Ectodermal cell (in vitro differentiated cells): ENCODE measurements around the gene UTS2B. TPM values are rescaled to one million over a fixed set of nuclear protein-coding genes. Genes with fewer than 3 reads are reported as not detected.

Source experiments
- H3K27ac ChIP-seq: 2 replicates; pipeline ENCODE4 v1.7.0; 2013; ENCODE audit warnings: mild to moderate bottlenecking, low read depth, low read length; ENCODE audit not compliant: insufficient read depth, poor library complexity, severe bottlenecking
- H3K27me3 ChIP-seq: 2 replicates; pipeline ENCODE4 v1.7.0; 2013; ENCODE audit warnings: mild to moderate bottlenecking, low read length; ENCODE audit not compliant: insufficient read depth, control insufficient read depth, poor library complexity, severe bottlenecking
- H3K36me3 ChIP-seq: one replicate; pipeline ENCODE4 v1.7.0; 2013; ENCODE audit warnings: low read length; ENCODE audit not compliant: control insufficient read depth, insufficient read depth
- H3K4me1 ChIP-seq: one replicate; pipeline ENCODE4 v1.7.0; 2013; ENCODE audit warnings: low read length; ENCODE audit not compliant: control insufficient read depth, insufficient read depth
- H3K4me3 ChIP-seq: 2 replicates; pipeline ENCODE4 v1.7.0; 2013; ENCODE audit warnings: low read depth, low read length, control low read depth; ENCODE audit not compliant: insufficient read depth
- H3K9me3 ChIP-seq: 2 replicates; pipeline ENCODE4 v1.7.0; 2013; ENCODE audit warnings: mild to moderate bottlenecking, low read length, moderate library complexity; ENCODE audit not compliant: control insufficient read depth
- WGBS, 2 experiments: methylation state at CpG; one replicate each; pipeline ENCODE4 v1.1.7; 2013; ENCODE audit warnings: missing lambda C conversion rate in 2 of 2; 5-methylcytosine and 5-hydroxymethylcytosine counted together
- polyA plus RNA-seq, 4 experiments: library from polyadenylated mRNA; stranded (reverse); fragments of 50-300 nt; gene quantifications; one replicate each; pipeline ENCODE4 v1.2.3, GENCODE V29; 2013

Gene UTS2B
- polyA plus RNA-seq (2013, experiment 1 of 4) = not detected
- 0.50 TPM for polyA plus RNA-seq (2013, experiment 2 of 4)
- not detected for polyA plus RNA-seq (2013, experiment 3 of 4)
- not detected for polyA plus RNA-seq (2013, experiment 4 of 4)

GRCh38 chr3:191329654-191330529, at the start of gene UTS2B:
TSS of gene UTS2B (minus strand) at chr3:191330526. CDS start at chr3:191282189, 48,337 bp downstream.
- WGBS, 2 experiments = 1% methylated on average over 37 of the region's 37 CpGs
- Histone ChIP-seq H3K4me3 (peak within 1 kb of the TSS; percentile 88), H3K27ac (peak within 1 kb of the TSS; percentile 95), H3K9me3 (no peaks in the 10 kb centered on the region), H3K27me3 (no peaks in the 10 kb centered on the region), H3K4me1 (peaks cover 10% of the 10 kb centered on the region), H3K36me3 (no peaks in the 10 kb centered on the region)

GRCh38 chr3:191380001-191380400, 49.7 kb upstream of the UTS2B start:
- Histone ChIP-seq H3K36me3 (peaks cover 7% of the 10 kb centered on the region), H3K27me3 (no peaks in the 10 kb centered on the region), H3K27ac (no peak overlapping the region), H3K4me1 (no peaks in the 10 kb centered on the region), H3K9me3 (no peaks in the 10 kb centered on the region), H3K4me3 (no peak overlapping the region)
- WGBS, 2 experiments = 72 to 90% methylated on average over 1 to 2 of the region's 2 CpGs

- 74 to 88% methylated on average over 2 of the region's 2 CpGs for WGBS, 2 experiments
- no peaks in the 10 kb centered on the region for H3K4me1 ChIP-seq
These were observed 49.1 kb upstream of the UTS2B start for GRCh38 chr3:191379446-191379845.

GRCh38 chr3:191378142-191378812, 48.0 kb upstream of the UTS2B start:
- no peaks in the 10 kb centered on the region for H3K9me3 ChIP-seq
- no peaks in the 10 kb centered on the region for H3K27me3 ChIP-seq
- H3K4me3 ChIP-seq = no peak overlapping the region
- H3K27ac ChIP-seq = no peak overlapping the region
- H3K4me1 ChIP-seq = no peaks in the 10 kb centered on the region
- H3K36me3 ChIP-seq = peaks cover 7% of the 10 kb centered on the region

More at GRCh38 chr3:191379446-191379845, 49.1 kb upstream of the UTS2B start:
- no peaks in the 10 kb centered on the region for H3K27me3 ChIP-seq
- H3K4me3 ChIP-seq = no peak overlapping the region
- H3K36me3 ChIP-seq = peaks cover 7% of the 10 kb centered on the region
- H3K27ac ChIP-seq = no peak overlapping the region
- H3K9me3 ChIP-seq = no peaks in the 10 kb centered on the region

DNA sequence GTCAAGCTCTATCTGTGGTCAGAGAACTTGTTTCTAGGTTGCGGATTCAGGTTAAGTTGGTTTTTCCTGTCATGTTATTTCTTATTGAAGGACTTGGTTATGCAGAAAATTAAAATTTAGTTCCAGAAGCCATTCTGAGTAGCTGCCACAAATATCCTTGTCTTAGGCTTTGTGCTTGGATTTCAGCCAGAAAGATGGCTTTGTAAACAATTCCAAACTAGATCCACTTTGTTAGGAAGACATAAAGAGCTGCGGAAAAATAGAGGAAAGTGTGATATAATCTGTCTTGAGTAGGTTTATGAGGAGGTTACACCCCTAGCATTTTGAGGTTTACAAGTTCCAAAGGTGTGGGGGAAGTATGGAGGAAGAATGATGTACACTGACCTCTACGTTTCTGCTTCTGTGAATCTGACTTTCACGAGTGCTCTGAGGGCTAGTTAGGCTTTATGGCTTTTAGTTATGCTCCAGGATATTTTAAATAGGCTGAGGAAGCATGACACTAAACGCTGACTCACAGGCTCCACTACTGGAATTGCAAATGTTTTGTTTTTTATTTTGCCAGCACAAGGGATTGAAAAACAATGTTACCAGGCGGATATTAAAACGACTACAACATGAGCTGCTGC, 46.3 kb upstream of the UTS2B start:
- no peaks in the 10 kb centered on the region for H3K27me3 ChIP-seq
- no peak overlapping the region for H3K27ac ChIP-seq
- peaks cover 7% of the 10 kb centered on the region for H3K36me3 ChIP-seq
- H3K4me3 ChIP-seq = no peak overlapping the region
- no peaks in the 10 kb centered on the region for H3K9me3 ChIP-seq
- 86 to 87% methylated on average over 7 of the region's 7 CpGs for WGBS, 2 experiments
- H3K4me1 ChIP-seq = no peaks in the 10 kb centered on the region

- Histone ChIP-seq H3K27ac (no peak overlapping the region), H3K4me1 (no peaks in the 10 kb centered on the region), H3K36me3 (peaks cover 8% of the 10 kb centered on the region), H3K9me3 (no peaks in the 10 kb centered on the region), H3K4me3 (no peak overlapping the region), H3K27me3 (no peaks in the 10 kb centered on the region)
- 100% methylated on average over 2 of the region's 4 CpGs for WGBS, 2 experiments
These were observed 43.0 kb upstream of the UTS2B start for GRCh38 chr3:191373327-191373726.

DNA sequence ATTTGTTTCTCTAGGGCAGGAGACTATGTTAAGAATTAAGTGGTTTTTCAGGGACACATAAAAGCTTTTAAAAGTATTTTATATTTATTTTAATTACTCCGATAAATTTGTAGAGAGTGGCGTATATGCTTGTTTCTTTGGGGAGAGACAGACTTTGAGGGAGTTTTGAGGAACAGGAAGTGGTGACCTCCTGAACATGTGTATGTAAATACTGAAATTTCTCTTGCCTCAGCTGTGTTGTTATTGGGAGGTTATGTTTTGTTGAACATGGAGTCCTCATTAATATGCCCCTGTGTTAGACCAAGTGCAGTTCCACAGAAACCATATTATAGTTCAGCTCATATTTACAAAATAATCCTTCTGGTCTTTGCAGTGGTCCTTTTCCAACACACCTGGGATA, 41.8 kb upstream of the UTS2B start:
- no peaks in the 10 kb centered on the region for H3K27me3 ChIP-seq

GRCh38 chr3:191369616-191370010, 39.3 kb upstream of the UTS2B start:
- no peaks in the 10 kb centered on the region for H3K4me1 ChIP-seq
- H3K27ac ChIP-seq = no peak overlapping the region
- no peaks in the 10 kb centered on the region for H3K27me3 ChIP-seq
- H3K4me3 ChIP-seq = no peak overlapping the region
- H3K9me3 ChIP-seq = no peaks in the 10 kb centered on the region
- 89 to 100% methylated on average over 1 to 2 of the region's 2 CpGs for WGBS, 2 experiments
- peaks cover 11% of the 10 kb centered on the region for H3K36me3 ChIP-seq

More for the DNA sequence above, 41.8 kb upstream of the UTS2B start:
- Histone ChIP-seq H3K36me3 (peaks cover 8% of the 10 kb centered on the region), H3K4me1 (no peaks in the 10 kb centered on the region), H3K9me3 (no peaks in the 10 kb centered on the region), H3K27ac (no peak overlapping the region), H3K4me3 (no peak overlapping the region)
- WGBS, 2 experiments = 98 to 100% methylated on average over 2 of the region's 2 CpGs

DNA sequence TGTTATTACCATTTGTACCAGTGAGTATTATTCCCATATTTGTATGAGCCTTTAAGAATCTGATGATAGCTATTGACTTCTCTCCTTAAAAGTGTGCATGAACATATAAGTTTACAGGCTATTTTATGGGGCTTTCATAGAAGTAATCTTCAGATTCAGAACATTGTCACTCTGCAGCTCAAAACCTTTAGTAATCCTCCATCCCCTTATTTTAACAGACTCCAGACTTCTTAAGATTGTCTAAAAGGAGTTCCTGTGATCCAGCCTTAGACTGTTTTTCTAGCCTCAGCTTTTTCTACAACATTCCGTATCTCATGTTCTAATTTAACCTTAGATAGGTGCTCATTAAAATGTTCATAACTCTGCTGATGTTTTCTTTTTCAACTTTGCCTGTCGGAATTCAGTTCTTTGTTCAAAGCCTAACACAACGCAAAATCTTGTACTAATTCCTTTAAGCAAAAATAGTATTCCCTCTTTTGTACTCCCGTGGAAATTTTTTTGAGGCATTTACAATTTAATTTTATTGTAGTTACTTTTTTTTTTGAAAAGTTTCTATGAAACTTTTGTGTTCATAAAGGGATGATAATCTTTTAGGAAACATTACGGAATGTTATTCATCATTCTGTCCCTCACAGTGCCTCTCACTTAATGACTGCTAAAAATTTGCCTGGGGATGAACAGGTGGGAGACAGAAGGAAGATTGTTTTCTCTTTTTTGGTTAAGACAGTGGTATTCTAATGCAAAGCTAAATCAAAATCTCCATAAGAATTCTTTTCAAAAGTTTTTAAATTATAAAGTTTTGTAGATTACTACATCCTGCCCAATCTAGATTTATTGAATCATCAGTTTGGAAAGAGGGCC, 38.7 kb upstream of the UTS2B start:
- Histone ChIP-seq H3K4me3 (no peak overlapping the region), H3K27ac (no peak overlapping the region), H3K36me3 (peaks cover 11% of the 10 kb centered on the region), H3K9me3 (no peaks in the 10 kb centered on the region), H3K4me1 (no peaks in the 10 kb centered on the region), H3K27me3 (no peaks in the 10 kb centered on the region)
- WGBS, 2 experiments = 91 to 93% methylated on average over 4 of the region's 5 CpGs
